DMS114 treated with DMSO at 0.1 percent for 48 hours (cell line): ENCODE data around the gene CNTNAP2.
"Not testable (repeated sequence)": the region's sequence is repeated elsewhere in the genome, so short reads cannot be mapped to it uniquely, and the experiment has no call there.

ENCODE experiments used
- DNase-seq: peaks from one replicate; lab custom pipeline; 2025; ENCODE audit not compliant: unreplicated experiment; lab: John Stamatoyannopoulos, UW

The CNTNAP2 gene

DNA sequence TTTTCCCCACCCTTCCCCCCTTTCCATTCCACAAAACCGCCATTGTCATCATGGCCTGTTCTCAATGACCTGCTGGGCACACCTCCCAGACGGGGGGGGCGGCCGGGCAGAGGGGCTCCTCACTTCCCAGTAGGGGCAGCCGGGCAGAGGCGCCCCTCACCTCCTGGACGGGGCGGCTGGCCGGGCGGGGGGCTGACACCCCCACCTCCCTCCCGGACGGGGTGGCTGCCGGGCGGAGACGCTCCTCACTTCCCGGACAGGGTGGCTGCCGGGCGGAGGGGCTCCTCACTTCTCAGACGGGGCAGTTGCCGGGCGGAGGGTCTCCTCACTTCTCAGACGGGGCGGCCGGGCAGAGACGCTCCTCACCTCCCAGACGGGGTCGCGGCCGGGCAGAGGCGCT is 1685.2 kb downstream of the CNTNAP2 start:
- DNase-seq: not testable (repeated sequence)

DNA sequence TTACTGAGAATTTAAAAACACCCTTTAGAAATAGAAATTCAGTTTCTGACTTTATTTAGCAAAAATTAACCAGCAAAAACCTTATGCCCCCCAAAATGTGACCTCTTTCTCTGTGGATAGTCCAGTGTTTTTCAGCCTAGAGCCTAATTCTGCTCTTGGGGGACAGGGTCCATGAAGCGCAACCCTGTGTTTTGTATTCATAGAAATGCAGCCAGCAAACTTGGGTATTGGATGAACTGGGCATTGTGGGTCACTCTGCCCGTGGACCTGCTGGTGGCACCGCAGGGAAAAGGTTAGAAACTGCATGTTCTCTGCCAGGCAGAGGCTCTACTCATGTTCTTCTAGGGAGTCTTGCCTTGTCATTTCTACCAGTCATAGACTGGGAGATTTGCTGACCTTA is 1686.5 kb downstream of the CNTNAP2 start:
- DNase-seq: no peak

- DNase-seq: no peak
Observed at GRCh38 chr7:147803606-147804005, 1687.0 kb downstream of the CNTNAP2 start.

DNA sequence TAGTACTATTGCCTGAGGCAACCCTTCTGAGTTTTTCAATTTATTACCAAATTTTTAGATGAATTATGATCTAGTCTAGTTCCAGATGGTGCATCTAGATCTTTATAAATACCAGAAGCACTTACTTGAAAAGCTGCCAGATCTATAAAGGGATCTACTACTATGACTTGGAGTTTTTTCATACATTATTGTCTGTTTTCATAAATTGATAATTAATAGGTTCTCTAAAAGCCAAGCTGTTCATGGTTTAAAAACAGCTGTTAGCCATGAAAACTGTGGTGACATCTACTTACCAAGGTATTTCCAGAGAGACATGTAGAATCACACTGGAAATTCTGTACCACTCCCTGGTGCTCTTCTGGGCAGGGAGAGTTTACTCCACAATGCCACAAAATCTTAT is 1687.4 kb downstream of the CNTNAP2 start:
- no peak for DNase-seq

DNA sequence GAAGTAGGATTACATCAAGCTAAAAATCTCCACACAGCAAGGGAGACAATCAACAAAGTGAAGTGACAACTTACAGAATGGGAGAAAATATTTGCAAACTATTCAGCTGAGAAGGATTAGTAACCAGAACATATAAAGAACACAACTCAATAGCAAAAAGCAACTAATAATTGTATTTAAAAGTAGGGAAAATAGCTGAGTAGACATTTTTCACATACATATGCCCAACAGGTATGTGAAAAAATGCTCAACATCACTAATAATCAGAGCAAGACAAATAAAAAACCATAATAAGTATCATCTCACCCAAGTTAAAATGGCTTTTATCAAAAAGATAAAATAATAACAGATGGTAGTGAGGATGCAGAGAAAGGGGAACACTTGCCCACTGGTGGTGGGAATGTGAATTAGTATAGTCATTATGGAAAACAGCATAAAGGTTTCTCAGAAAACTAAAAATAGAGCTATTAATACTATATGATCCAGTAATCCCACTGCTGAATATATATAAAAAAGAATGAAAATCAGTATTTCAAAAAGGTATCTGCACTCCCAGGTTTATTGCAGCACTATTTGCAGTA is 1689.5 kb downstream of the CNTNAP2 start:
- DNase-seq: no peak

DNA sequence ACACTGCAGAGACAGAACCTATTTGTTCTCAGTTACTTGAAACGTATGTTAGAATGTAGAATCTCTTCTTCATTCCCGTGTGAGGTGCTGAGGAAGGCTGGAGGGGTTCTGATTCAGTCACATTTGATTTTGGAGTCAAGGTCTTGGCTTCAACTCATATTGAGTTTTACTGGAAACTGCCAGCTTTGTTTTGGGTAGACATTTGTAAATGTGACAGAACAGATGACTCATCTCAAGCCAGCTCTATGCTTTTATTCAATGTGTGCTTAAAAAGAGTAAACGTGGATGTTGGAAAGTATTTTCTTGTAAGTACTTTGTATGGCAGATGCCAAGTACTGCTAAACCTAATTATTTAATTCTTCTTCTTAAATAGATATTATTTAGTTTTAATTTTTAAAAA is 1693.2 kb downstream of the CNTNAP2 start:
- DNase-seq: no peak

DNA sequence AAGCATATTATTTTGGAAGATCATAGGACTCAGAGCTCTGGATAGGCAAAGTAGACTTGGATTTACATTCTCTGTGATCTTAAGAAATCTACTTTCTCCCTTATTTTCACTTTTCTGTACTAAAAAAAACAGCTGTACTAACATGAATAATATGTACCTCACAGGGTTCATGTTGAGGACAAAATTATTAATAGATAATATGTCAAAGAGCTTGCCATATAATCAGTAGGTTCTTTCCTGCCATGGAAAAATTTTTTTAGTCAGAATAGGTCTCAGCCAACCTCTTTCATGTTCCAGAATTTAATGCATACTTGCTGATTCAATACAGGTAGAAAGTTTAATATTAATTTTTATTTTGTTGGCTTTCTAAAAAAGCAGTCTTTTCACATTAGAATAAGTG is 1693.7 kb downstream of the CNTNAP2 start:
- no peak for DNase-seq

GRCh38 chr7:147811923-147812322 is 1695.3 kb downstream of the CNTNAP2 start:
- DNase-seq: no peak

DNA sequence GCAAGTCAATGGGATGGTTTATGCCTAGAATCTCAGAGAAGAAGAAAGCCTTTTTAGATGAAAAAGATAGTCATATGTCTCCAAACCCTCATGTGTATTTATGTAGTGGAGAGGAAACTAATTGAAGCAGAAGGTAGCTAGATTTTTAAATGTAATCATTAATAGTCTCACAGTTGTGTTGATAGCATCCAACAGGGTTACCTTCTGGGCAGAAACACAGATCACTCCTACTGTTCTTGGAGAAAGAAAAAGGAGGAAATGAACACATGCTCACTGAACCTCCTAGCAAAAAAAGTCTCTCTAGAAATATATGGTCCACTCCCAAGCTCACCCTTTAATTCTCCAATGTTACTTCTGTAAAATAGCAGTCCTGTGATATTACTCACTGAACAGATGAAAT is 1696.7 kb downstream of the CNTNAP2 start:
- DNase-seq: no peak

DNA sequence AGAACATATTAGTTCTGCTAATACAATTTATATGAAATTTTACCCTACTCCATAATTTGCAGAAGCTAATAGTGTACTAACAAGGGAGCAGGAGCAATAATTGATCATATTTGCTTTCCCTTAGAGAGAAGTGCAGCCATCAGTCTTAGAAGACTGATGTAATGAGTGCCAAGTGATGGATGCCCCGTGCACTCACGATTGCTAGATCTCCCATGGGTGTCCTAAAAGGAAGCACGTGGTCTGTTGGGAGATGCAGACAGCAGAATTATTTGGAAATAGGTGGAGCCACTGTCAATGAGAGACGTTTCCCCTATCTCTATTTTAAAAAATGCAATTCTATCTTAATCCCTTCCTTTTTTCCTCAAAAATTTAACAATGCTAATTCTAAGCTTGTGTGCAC is 1701.7 kb downstream of the CNTNAP2 start:
- DNase-seq: no peak

DNA sequence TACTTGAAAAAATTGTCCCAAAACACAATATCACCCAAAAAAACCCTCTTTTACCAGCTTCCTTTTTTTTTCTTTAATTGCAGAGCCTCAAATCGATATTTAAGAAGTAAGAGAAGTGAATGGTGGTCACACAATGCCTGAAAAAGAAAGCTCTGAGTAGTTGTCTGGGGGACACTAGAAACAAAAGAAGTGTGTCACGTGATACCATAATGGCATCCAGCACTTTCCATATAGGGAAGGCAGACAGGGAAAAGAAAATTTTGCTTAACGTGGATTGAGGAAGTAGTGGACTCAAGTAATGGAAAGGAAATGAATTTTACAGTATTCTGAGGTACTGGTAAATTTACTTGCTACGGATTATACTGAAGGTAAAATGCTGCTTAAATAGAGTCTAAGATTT is 1708.1 kb downstream of the CNTNAP2 start:
- no peak for DNase-seq

DNA sequence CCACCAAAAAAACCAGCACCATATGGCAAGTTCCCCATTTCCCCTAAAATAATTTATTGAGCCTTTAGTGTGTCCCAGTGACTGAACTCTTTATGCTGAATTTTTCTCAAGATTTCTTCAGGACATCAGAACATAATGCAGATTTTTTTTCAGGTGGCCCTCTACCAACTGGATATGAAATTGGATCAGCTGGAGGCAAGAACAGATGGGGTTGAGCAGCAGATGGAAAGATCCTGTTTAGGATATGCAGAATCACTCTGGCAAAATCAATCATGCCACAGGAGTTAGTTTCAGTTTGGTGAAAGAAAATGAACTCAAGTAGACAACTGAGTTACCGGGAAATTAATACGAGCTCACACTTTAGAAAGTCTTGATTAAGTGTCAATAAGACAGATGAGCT is 1712.4 kb downstream of the CNTNAP2 start:
- DNase-seq: no peak

- peak; percentile 13 for DNase-seq
Observed at GRCh38 chr7:147833557-147833956, 1717.0 kb downstream of the CNTNAP2 start.

DNA sequence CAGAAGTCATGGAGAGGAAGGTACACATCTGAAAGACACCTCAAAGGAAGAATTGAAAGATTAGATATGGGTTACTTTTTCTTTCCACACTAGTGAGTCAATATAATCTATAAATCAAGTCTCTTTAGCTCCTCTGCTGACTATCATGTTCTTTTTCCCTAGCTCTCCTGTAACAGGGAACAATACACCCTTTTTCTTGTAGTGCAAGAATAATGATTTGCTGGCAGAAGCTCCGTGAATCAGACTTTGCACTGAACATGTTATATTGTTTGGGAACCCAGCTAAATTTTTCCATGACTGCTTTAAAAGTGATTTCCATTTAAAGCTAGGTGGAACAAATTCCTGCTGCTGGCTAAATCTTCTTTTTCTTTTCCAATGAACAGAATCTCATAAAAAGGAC is 1717.4 kb downstream of the CNTNAP2 start:
- DNase-seq: no peak

- no peak for DNase-seq
Observed at GRCh38 chr7:147852833-147853232, 1736.2 kb downstream of the CNTNAP2 start.

DNA sequence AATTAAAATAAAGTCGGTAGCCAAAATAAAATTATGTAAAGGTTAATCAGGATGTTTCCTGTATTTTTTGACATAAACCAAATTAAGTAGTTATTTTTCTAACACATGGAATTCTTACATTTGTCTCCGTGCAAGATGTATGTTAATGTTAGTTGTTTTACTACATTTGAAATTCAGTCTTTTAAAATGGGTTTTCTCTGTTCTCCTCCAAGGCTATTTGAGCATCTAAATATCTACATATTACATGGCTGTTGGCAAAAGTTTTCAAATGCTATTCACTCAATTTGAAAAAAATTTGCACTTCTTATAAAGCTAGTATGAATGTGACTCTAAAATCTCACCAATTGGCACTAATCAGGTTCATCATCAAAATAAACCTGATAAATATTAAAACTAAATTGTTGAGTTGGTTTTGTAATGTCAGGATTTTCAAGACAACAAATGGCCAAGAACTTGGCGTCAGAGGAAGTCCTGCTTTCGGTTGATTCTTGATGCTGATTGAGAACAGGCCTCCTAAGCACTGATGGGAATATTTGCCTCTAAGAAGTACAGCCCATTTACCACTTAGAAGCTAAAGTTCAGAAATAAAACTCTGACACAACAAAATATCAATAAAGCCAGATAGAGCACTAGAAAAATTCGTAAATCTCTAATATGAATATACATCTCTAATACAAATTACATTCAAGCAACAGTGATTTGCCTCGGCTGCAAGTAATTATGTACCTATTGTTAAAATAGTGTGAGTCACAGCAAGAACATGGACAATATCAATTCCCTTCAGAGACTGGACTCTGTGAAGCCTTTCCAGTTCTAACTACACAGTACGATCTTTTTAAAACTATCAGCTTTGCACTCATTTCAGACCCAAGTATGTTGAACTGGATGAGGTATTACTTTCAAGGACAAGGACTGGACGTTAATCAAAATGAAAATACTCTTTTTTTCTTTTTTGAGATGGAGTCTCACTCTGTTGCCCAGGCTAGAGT is 1740.8 kb downstream of the CNTNAP2 start:
- no peak for DNase-seq

- DNase-seq: no peak
Observed at GRCh38 chr7:147858421-147858820, 1741.8 kb downstream of the CNTNAP2 start.

GRCh38 chr7:147859033-147859432 is 1742.4 kb downstream of the CNTNAP2 start:
- no peak for DNase-seq

DNA sequence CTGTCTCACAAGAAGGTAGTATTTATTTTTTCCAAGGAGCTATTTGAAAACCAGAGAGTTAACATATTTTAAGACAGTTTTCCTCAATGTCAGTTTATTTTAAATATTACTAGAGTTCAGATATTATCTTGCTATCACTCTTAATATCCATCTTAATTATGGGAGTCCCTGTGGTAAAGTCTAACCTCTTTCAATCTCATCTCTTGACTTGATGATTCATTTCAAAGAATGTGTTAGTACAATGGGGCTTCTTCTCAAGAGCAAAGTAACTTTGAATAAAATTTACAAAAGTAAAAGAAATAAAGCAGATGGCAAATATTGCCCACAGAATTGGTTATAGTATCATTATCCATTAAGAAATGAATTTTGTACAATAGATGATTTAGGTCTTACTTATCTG is 1742.9 kb downstream of the CNTNAP2 start:
- DNase-seq: no peak

DNA sequence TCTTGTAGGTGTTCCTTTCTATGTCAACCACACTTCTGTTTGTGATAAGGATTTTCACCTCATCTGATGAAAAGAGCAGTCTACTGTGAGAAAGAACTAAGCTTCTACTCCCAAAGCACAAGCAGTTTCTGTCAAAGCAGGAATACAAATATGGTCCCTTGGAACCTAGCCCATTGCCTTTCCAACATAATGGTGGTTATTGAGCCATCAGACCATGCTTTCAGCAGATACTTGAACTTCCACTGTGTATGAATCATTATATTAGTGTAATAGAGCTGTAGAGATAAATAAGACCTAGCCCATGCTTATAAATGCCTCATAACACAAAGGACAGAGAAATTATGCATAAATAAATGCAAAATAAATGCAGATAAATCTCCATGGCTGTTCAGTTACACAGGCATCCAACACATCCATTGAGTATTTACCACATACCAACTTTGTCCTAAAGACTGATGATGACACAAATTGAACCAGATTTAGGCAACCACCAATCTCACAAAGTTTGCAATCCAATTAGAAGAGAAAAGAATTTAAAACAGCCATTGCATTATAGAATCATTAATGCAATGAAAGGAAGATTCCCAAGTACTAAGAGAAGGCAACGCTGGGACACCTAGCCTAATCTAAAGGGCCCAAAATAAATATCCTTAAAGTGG is 1744.6 kb downstream of the CNTNAP2 start:
- DNase-seq: no peak

DNA sequence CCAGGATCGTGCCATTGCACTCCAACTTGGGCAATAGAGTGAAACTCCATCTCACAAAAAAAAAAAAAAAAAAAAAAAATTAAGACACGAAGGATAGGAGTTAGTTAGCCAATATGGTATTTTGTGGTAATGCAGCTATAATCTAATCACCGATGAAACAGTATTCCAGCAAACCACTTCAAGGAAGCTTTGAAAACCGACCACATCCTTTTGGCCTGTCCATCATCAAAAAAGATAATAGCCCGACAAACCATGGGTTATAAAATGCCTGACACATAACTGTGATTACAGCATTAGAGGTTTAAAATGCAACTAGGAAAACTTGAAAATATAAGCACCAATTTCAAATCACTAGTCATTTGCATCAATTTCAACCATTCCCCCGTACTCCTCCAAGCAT is 1745.3 kb downstream of the CNTNAP2 start:
- DNase-seq: no peak

DNA sequence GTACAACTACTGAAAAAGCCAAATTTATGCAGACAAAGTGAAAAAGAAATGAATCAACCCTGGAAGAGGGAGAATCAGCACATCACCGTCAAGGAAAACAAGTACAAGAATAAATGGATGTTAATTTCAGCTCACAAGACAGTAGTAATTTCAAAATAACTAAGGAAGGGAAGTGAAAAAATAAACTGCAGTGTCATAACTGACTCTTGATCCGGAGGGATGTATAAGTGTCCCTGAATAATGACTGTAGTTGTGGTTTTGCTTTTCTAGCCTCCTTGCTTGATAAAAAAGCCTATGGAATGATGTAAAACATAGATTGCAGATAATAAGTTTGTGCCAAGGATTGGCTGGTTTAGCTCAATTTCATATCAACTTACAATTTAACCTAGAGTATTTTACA is 1752.9 kb downstream of the CNTNAP2 start:
- no peak for DNase-seq
